ENCODE results near the gene GGA1. TPM values are rescaled to one million over a fixed set of nuclear protein-coding genes. Genes with fewer than 3 reads are reported as not detected.
A peak's percentile ranks its signal among the peaks of the same experiment; 100 is the strongest.

The GGA1 gene
- total RNA-seq, 1 experiment from 2014 or later: 34.1 TPM

DNA sequence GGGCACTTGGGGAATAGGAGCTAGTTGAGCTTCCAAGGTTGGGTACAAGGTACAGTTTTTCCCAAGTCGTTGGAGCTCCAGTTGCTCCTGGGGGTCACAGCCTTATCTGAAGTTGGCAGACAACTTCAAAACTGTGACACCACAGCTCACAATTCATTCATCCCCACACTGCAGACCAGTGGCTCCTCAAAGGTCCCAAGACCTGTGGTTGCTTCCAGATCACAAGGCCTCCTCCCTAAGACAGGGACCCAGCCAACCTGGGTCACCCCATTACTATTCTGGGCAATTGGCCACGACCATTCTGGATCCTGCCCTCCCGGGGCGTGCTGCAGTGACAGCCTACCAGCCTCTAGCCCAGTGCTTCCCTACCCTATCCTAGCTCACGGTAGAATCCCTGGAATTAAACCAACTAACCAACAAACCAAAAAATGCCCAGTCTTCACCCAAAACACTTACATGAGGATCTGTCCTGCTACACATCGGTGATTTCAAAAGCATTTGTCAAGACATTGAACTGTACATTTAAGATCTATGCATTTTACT is 49.0 kb downstream of the GGA1 start:
- peak in 1 of 2 experiments; percentile 40 for DNase-seq
- Histone ChIP-seq H3K36me3 (no peaks in the 10 kb centered on the region), H3K27me3 (no peaks in the 10 kb centered on the region), H3K4me3 (peak overlapping the region; percentile 68), H3K27ac (peak overlapping the region; percentile 34), H3K9me3 (replicated peaks) (no peaks in the 10 kb centered on the region), H3K4me1 (peaks cover 28% of the 10 kb centered on the region)

- Histone ChIP-seq H3K36me3 (no peaks in the 10 kb centered on the region), H3K4me1 (peaks cover 28% of the 10 kb centered on the region), H3K27me3 (no peaks in the 10 kb centered on the region), H3K4me3 (peak within 1 kb of the TSS; percentile 68), H3K27ac (peak within 1 kb of the TSS; percentile 34), H3K9me3 (replicated peaks) (no peaks in the 10 kb centered on the region)
- peak; percentile 99 for DNase-seq
Measured at GRCh38 chr22:37658133-37659065, 49.8 kb downstream of the GGA1 start, which contains the start of gene PDXP. Gene PDXP (plus strand): TSS chr22:37658723. CDS start chr22:37658783, 60 bp downstream.

DNA sequence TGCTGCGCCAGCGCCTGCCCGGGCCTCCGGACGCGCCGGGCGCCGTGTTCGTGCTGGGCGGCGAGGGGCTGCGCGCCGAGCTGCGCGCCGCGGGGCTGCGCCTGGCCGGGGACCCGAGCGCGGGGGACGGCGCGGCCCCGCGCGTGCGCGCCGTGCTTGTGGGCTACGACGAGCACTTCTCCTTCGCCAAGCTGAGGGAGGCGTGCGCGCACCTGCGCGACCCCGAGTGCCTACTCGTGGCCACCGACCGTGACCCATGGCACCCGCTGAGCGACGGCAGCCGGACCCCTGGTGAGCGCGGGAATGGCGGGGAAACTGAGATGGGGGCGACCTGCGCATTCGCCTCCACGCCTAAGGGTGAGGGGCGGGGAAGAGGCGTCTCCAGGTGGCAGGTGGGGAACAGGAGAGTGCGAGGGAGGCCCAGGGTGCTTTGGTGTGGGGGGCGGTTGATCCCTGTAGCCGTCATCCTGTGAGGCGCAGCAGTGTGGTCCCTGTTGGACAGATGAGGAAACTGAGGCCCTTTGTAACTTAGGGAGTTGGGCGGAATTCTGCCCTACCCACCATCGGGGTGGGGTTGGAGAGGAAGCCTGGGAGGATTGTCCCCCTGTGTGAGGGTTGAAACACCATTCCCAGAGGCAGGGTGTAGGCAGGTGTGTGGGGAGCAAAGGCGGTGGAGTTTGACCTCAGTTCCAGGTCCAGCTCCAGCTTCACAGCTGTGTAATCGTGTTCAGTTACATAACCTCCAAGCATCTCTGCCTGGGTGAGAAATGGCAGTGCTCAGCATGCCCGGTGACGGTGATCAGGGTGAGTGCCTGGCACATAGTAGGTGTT is 50.6 kb downstream of the GGA1 start:
- no peak for DNase-seq
- peak overlapping the region; percentile 6; the same call in 1 of the 2 replicates for H3K27ac ChIP-seq
- H3K27me3 ChIP-seq: no peaks in the 10 kb centered on the region
- H3K9me3 ChIP-seq (replicated peaks): no peaks in the 10 kb centered on the region
- H3K4me3 ChIP-seq: peak overlapping the region; percentile 68
- no peaks in the 10 kb centered on the region for H3K36me3 ChIP-seq
- peaks cover 28% of the 10 kb centered on the region for H3K4me1 ChIP-seq

DNA sequence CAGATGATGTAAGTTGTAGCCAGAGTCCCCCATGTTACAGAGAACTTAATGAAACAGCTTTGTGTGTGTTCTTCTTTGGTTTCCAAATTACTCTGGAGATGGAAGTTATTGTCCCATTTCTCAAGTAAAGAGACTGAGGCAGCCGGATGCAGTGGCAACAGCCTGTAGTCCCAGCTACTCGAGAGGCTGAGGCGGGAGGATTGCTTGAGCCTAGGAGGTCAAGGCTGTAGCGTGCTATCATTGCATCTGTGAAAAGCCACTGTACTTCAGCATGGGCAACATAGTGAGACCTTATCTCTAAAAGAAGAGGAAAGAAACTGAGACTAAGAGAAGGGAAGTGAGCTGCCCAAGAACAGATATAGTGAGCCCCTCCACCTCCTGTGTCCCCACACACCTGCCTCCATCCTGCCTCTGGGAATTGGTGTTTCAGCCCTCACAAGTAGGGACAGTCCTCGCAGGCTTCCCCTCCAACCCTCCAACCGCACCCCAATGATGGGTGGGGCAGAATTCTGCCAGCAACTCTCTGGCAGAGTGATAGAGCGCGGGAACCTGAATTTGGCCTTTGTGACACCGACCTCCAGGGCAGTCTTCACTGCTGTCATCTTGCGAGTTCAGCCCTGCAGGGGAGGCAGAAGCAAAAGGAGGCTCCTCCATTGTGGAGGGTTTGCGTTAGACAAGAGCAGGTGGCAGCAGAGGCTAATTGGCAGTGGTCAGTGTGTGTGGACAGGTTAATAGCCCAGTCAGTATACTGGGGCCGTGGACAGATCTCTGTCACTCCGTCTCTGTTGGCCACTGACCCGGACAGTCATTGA is 51.5 kb downstream of the GGA1 start:
- Histone ChIP-seq H3K4me3 (peak overlapping the region; percentile 68), H3K27me3 (no peaks in the 10 kb centered on the region), H3K27ac (no peak overlapping the region), H3K4me1 (peaks cover 28% of the 10 kb centered on the region), H3K9me3 (replicated peaks) (no peaks in the 10 kb centered on the region), H3K36me3 (peaks cover 3% of the 10 kb centered on the region; the same call in 1 of the 2 replicates)
- no peak for DNase-seq

GRCh38 chr22:37660709-37661045 is 52.0 kb downstream of the GGA1 start:
- DNase-seq: no peak
- no peaks in the 10 kb centered on the region for H3K9me3 ChIP-seq (replicated peaks)
- H3K27me3 ChIP-seq: no peaks in the 10 kb centered on the region
- peak overlapping the region; percentile 80 for H3K27ac ChIP-seq
- H3K4me3 ChIP-seq: peak overlapping the region; percentile 17; the same call in 1 of the 2 replicates
- H3K4me1 ChIP-seq: peaks cover 28% of the 10 kb centered on the region
- H3K36me3 ChIP-seq: peaks cover 5% of the 10 kb centered on the region; the same call in 1 of the 2 replicates

DNA sequence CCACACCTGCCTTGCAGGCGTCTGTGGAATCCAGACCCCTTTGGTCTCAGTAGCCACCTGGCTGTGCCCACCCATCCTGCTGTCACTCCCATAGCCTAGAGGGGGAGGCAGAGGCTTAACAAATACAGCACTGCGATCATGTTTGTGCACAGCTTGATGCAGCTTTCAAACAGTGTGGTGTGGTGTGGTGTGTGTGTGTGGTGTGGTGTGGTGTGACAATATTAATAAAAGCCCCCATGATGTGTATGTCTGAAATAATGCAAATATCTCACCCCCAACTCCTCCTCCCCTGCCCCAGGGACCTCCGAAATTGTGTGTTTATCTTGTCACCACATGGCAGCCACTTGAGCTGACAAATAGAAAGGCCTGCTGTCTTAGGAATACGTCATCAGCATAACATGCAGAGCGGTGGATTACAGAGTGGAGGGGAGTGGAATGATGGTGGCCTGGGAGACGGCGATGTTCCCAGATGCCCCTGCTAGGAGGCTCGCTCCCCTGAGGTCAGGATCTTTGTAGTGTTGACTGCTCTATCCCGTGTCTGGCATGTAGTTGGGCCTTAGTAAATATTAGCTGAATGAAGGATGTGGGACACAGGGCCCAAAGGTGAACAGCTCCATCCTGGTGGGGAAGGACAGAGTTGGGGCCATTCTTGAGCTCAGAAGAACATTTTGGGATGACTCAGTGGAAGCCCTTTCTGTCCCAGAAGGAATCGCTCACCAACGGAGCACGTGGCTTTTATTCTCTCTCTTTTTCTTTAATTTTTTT is 52.7 kb downstream of the GGA1 start:
- peak; percentile 82 to 87 for DNase-seq
- Histone ChIP-seq H3K4me3 (peak overlapping the region; percentile 17), H3K27me3 (no peaks in the 10 kb centered on the region), H3K27ac (peak overlapping the region; percentile 80), H3K4me1 (peaks cover 28% of the 10 kb centered on the region), H3K9me3 (replicated peaks) (no peaks in the 10 kb centered on the region), H3K36me3 (peaks cover 12% of the 10 kb centered on the region)

DNA sequence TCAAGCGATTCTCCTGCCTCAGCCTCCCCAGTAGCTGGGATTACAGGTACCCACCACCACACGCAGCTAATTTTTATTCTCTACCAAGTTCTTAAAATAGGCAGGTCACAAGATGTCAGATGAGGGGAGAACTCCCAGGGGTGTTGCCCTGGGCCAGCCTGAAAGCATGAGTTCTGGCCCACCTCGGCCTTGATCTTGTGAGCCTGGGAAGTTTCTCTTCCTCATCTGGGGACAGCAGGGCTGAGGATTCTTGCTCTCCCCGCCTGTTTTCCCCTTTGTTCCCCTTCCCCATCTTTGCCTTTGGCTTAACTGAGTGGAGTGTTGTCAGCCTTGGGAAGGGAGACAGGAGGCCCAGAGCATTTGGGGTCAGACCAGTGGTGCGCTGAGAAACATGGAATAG is 53.4 kb downstream of the GGA1 start:
- DNase-seq: no peak
- Histone ChIP-seq H3K27ac (peak overlapping the region; percentile 27; the same call in 1 of the 2 replicates), H3K27me3 (no peaks in the 10 kb centered on the region), H3K4me3 (no peak overlapping the region), H3K4me1 (peaks cover 30% of the 10 kb centered on the region), H3K9me3 (replicated peaks) (no peaks in the 10 kb centered on the region), H3K36me3 (peaks cover 16% of the 10 kb centered on the region)

- Histone ChIP-seq H3K27ac (no peak overlapping the region), H3K4me3 (no peak overlapping the region), H3K9me3 (replicated peaks) (no peaks in the 10 kb centered on the region), H3K36me3 (peaks cover 16% of the 10 kb centered on the region), H3K27me3 (no peaks in the 10 kb centered on the region), H3K4me1 (peaks cover 36% of the 10 kb centered on the region)
- no peak for DNase-seq
Measured at GRCh38 chr22:37663521-37664140, 55.0 kb downstream of the GGA1 start.

GRCh38 chr22:37664249-37665101 is 55.8 kb downstream of the GGA1 start:
- DNase-seq: peak in 1 of 2 experiments; percentile 34
- no peaks in the 10 kb centered on the region for H3K27me3 ChIP-seq
- H3K4me3 ChIP-seq: no peak overlapping the region
- H3K9me3 ChIP-seq (replicated peaks): no peaks in the 10 kb centered on the region
- peaks cover 36% of the 10 kb centered on the region for H3K4me1 ChIP-seq
- H3K27ac ChIP-seq: no peak overlapping the region
- peaks cover 16% of the 10 kb centered on the region for H3K36me3 ChIP-seq

DNA sequence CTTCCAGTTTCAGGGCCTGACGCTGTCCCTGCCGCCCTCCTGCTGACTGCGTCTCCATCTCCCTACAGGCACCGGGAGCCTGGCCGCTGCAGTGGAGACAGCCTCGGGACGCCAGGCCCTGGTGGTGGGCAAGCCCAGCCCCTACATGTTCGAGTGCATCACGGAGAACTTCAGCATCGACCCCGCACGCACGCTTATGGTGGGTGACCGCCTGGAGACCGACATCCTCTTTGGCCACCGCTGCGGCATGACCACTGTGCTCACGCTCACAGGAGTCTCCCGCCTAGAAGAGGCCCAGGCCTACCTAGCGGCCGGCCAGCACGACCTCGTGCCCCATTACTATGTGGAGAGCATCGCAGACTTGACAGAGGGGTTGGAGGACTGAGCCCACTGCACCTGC is 56.9 kb downstream of the GGA1 start:
- Histone ChIP-seq H3K27me3 (no peaks in the 10 kb centered on the region), H3K9me3 (replicated peaks) (no peaks in the 10 kb centered on the region), H3K27ac (no peak overlapping the region), H3K36me3 (peaks cover 16% of the 10 kb centered on the region), H3K4me1 (peaks cover 30% of the 10 kb centered on the region), H3K4me3 (no peak overlapping the region)
- DNase-seq: no peak

DNA sequence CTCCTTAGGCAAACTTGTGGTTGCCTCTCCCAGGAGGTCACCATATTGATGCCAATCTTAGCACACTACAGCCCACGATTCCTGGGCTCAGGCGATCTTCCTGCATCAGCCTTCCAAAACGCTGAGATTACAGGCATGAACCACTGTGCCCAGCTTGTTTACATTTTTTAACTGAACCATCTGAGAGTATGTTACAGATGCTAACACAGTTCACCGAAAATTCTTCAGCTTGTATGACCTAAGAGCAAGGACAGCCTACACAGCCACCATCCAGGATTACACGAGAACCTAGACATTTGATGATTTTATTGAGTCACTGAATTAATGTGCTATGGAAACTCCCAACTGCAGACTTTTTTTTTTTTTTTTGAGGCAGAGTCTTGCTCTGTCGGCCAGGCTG is 61.0 kb downstream of the GGA1 start:
- H3K27ac ChIP-seq: no peak overlapping the region
- no peaks in the 10 kb centered on the region for H3K27me3 ChIP-seq
- H3K4me3 ChIP-seq: no peak overlapping the region
- H3K4me1 ChIP-seq: peaks cover 17% of the 10 kb centered on the region
- peaks cover 13% of the 10 kb centered on the region for H3K36me3 ChIP-seq
- DNase-seq: no peak
- no peaks in the 10 kb centered on the region for H3K9me3 ChIP-seq (replicated peaks)

DNA sequence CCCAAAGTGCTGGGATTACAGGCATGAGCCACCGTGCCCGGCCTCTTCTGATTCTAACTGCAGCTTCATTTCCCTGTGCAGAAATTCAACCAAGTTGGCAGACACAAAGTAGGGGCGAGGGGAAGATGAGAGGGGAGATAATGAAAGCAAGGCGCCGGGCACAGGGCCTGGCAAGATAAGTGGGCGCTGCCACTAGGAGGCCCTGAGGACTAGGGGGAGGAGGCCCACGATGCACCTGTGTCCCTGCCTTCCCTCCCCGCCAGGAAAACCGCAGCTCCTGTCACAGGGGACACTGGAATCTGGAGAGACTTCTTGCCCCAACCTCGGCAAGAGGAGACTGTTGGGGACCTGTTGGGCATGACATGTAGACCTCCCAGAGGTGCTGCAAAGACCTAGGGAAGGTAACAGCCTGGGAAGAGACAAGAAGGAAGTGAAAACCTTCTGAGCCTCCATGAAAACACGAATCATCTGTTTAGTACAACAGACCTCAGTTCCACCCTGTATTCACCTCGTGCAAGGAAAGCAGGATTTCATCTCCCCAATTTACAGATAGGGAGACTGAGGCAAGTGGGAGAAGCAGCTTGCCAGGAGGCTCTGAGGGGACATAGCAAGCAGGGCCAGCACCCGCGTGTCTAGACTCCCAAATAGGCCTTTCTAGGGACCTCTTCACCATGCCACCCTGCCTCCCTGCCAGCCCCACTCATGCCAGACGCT is 63.7 kb downstream of the GGA1 start:
- peaks cover under 1% of the 10 kb centered on the region; the same call in 1 of the 2 replicates for H3K36me3 ChIP-seq
- no peak overlapping the region for H3K4me3 ChIP-seq
- H3K9me3 ChIP-seq (replicated peaks): no peaks in the 10 kb centered on the region
- no peak for DNase-seq
- H3K27ac ChIP-seq: no peak overlapping the region
- H3K4me1 ChIP-seq: peaks cover 19% of the 10 kb centered on the region
- H3K27me3 ChIP-seq: no peaks in the 10 kb centered on the region

Measured in SJCRH30 (cell line).